ENCODE data around the gene SIPA1L3.

- no peak for TF ChIP-seq CTCF (IDR thresholded peaks at IDR 0.05)
- no peak for TF ChIP-seq POLR2A (IDR thresholded peaks at IDR 0.05)
- TF ChIP-seq POLR2AphosphoS5 (IDR thresholded peaks at IDR 0.05), result no peak
Measured at GRCh38 chr19:38042132-38042531, 135.1 kb downstream of the SIPA1L3 start.

All from breast epithelium (tissue), 3 donors.